HepG2 (cell line): ENCODE measurements around the gene FAM167B. TPM values are rescaled to one million over a fixed set of nuclear protein-coding genes. Genes with fewer than 3 reads are reported as not detected.

Source experiments
- ATAC-seq: fragments of 200-7000 bp; cut with Tn5 transposase; 3 replicates; pipeline ENCODE4 v1.9.1; 2020; ENCODE audit warnings: mild to moderate bottlenecking, moderate library complexity
- BruUV-seq: library from RNA; stranded (reverse); fragments of 400-500 nt; replicated peaks from 2 replicates; lab custom pipeline; 2021; lab: Mats Ljungman, UMichigan
- CTCF ChIA-PET: fragments of 300-600 bp; formaldehyde crosslinking; extraction: SDS; loops from one replicate; lab custom pipeline; 2021; ENCODE audit warnings: low total read pairs, inconsistent platforms, low intra/inter-chr PET ratio; lab: Yijun Ruan, JAX
- POLR2A ChIA-PET: fragments of 350-600 bp; sonication (Branson Sonifier 250); formaldehyde crosslinking; loops from one replicate; lab custom pipeline; 2020; ENCODE audit warnings: antibody characterized with exemption, inconsistent platforms; lab: Yijun Ruan, JAX
- DNase-seq: peaks from one replicate; pipeline ENCODE4 v3.0.0-alpha.2; 2015; ENCODE audit warnings: low spot score
- FAIRE-seq: peaks from 3 replicates; lab custom pipeline; 2011; peaks lifted over from hg19 to GRCh38; lab: Jason Lieb, UNC
- H2AFZ ChIP-seq: one replicate; pipeline ENCODE4 v1.6.1; 2011; ENCODE audit warnings: low read length, inconsistent platforms
- H3K27ac ChIP-seq: fragments of 300-600 bp; 3 replicates; pipeline ENCODE4 v1.8.0; 2011; ENCODE audit warnings: mixed run types, mild to moderate bottlenecking, mixed read lengths, low read length, inconsistent platforms; ENCODE audit not compliant: insufficient read depth; ENCODE audit errors: extremely low read length
- H3K27me3 ChIP-seq, 2 experiments: fragments of 200-600 bp in 1 of 2; 2 replicates in 1 of 2; 3 replicates in 1 of 2; pipeline versions ENCODE4 v1.6.0 to v1.8.0; 2011; ENCODE audit warnings: low read length in 2 of 2, mild to moderate bottlenecking in 2 of 2, moderate library complexity in 2 of 2, inconsistent platforms in 1 of 2; ENCODE audit not compliant: insufficient read depth in 2 of 2, control insufficient read depth in 1 of 2
- H3K36me3 ChIP-seq, 2 experiments: fragments of 200-600 bp in 1 of 2; replicated peaks in 1 of 2; 2 replicates in 1 of 2; 3 replicates in 1 of 2; pipeline versions ENCODE4 v1.5.1 to v1.8.0; 2011; ENCODE audit warnings: low read length in 2 of 2, inconsistent platforms in 1 of 2; ENCODE audit not compliant: insufficient read depth in 2 of 2, control insufficient read depth in 1 of 2
- H3K4me1 ChIP-seq: 2 replicates; pipeline ENCODE4 v1.5.1; 2012; ENCODE audit warnings: low read length, inconsistent platforms; ENCODE audit not compliant: insufficient read depth
- H3K4me2 ChIP-seq: 2 replicates; pipeline ENCODE4 v1.6.0; 2011; ENCODE audit warnings: low read depth, low read length, inconsistent platforms
- H3K4me3 ChIP-seq, 3 experiments: fragments of 200-600 bp in 1 of 3; sonication (generic), shearing (Covaris generic) in 1 of 3; replicated peaks in 1 of 3; 2 replicates each; pipeline ENCODE4 v1.5.1; 2011 to 2016; ENCODE audit warnings: low read length in 3 of 3, inconsistent platforms in 2 of 3, low read depth in 2 of 3, mild to moderate bottlenecking in 2 of 3, control low read depth in 1 of 3, mixed read lengths in 1 of 3; ENCODE audit not compliant: insufficient read depth in 1 of 3
- H3K79me2 ChIP-seq: one replicate; pipeline ENCODE4 v1.6.1; 2011; ENCODE audit warnings: low read length, inconsistent platforms; ENCODE audit not compliant: insufficient read depth
- H3K9ac ChIP-seq: 2 replicates; pipeline ENCODE4 v1.6.0; 2011; ENCODE audit warnings: mild to moderate bottlenecking, low read depth, low read length, inconsistent platforms; ENCODE audit not compliant: insufficient read depth
- H3K9me3 ChIP-seq: 2 replicates; pipeline ENCODE4 v1.5.1; 2012; ENCODE audit warnings: mild to moderate bottlenecking, low read length
- H4K20me1 ChIP-seq: 2 replicates; pipeline ENCODE4 v1.6.0; 2011; ENCODE audit warnings: inconsistent platforms, mild to moderate bottlenecking, low read length, moderate library complexity; ENCODE audit not compliant: insufficient read depth
- EP300 ChIP-seq, 3 experiments: sonication (generic) in 1 of 3; formaldehyde crosslinking in 1 of 3; IDR thresholded peaks; 2 replicates each; pipeline versions ENCODE4 v1.5.1 to v1.6.1; 2011 to 2020; ENCODE audit warnings: low read depth in 2 of 3, low read length in 2 of 3, borderline replicate concordance in 1 of 3, improper control_type of control experiment in 1 of 3, mild to moderate bottlenecking in 1 of 3, missing genetic modification reagents in 1 of 3, moderate library complexity in 1 of 3
- FOXK2 ChIP-seq: fragments of 450-650 bp; IDR thresholded peaks from 2 replicates; pipeline ENCODE4 v1.6.1; 2016
- GMEB1 ChIP-seq: sonication (generic); formaldehyde crosslinking; IDR thresholded peaks from 2 replicates; pipeline ENCODE4 v1.5.1; 2020; ENCODE audit warnings: missing genetic modification reagents, mild to moderate bottlenecking, borderline replicate concordance
- HMG20B ChIP-seq: conservative IDR thresholded peaks from 2 replicates; pipeline ENCODE4 v1.6.1; 2016; ENCODE audit warnings: missing genetic modification reagents, missing compliant biosample characterization
- HNRNPUL1 ChIP-seq: fragments of 200-400 bp; formaldehyde crosslinking; IDR thresholded peaks from 2 replicates; pipeline ENCODE4 v1.6.1; 2017; ENCODE audit warnings: low read depth, mild to moderate bottlenecking, low read length, moderate library complexity
- ISL2 ChIP-seq: sonication (generic); formaldehyde crosslinking; IDR thresholded peaks from 2 replicates; pipeline ENCODE4 v1.5.0; 2020; ENCODE audit warnings: missing genetic modification reagents
- KDM1A ChIP-seq: IDR thresholded peaks from 2 replicates; pipeline ENCODE4 v1.6.1; 2016; ENCODE audit warnings: missing compliant biosample characterization
- KLF15 ChIP-seq: sonication (generic); formaldehyde crosslinking; IDR thresholded peaks from 2 replicates; pipeline ENCODE4 v1.8.1; 2023; ENCODE audit warnings: borderline replicate concordance, mild to moderate bottlenecking, inconsistent platforms, missing genetic modification reagents, mixed read lengths
- KLF6 ChIP-seq: IDR thresholded peaks from 2 replicates; pipeline ENCODE4 v1.8.0; 2016; ENCODE audit warnings: missing biosample characterization, missing genetic modification reagents
- MBNL3 ChIP-seq: fragments of 250-450 bp; sonication (Bioruptor Pico); conservative IDR thresholded peaks from 2 replicates; pipeline ENCODE4 v1.8.0; 2022; ENCODE audit warnings: mild to moderate bottlenecking, inconsistent platforms
- PCBP2 ChIP-seq: fragments of 200-400 bp; formaldehyde crosslinking; optimal IDR thresholded peaks from 2 replicates; pipeline ENCODE3; 2018; ENCODE audit warnings: low read length, low read depth; ENCODE audit not compliant: poor library complexity, severe bottlenecking
- SIX4 ChIP-seq: sonication (generic); formaldehyde crosslinking; IDR thresholded peaks from 2 replicates; pipeline ENCODE4 v1.4.0; 2020; ENCODE audit warnings: missing genetic modification reagents
- STAG1 ChIP-seq: sonication (generic); formaldehyde crosslinking; IDR thresholded peaks from 2 replicates; pipeline ENCODE4 v1.4.0; 2020; ENCODE audit warnings: missing genetic modification reagents
- SUZ12 ChIP-seq: fragments of 150-350 bp; IDR thresholded peaks from 2 replicates; pipeline ENCODE4 v1.6.1; 2014; ENCODE audit warnings: low read depth, low read length
- ZBTB43 ChIP-seq: sonication (generic); formaldehyde crosslinking; conservative IDR thresholded peaks from 2 replicates; pipeline ENCODE4 v1.4.0; 2020; ENCODE audit warnings: missing genetic modification reagents
- ZNF160 ChIP-seq: sonication (generic); formaldehyde crosslinking; IDR thresholded peaks from 2 replicates; pipeline ENCODE4 v1.8.0; 2022; ENCODE audit warnings: mild to moderate bottlenecking, inconsistent platforms, missing genetic modification reagents
- ZNF362 ChIP-seq: sonication (generic); formaldehyde crosslinking; IDR thresholded peaks from 2 replicates; pipeline ENCODE4 v1.4.0; 2020; ENCODE audit warnings: missing genetic modification reagents, mild to moderate bottlenecking, borderline replicate concordance
- ZNF431 ChIP-seq: sonication (generic); formaldehyde crosslinking; IDR thresholded peaks from 2 replicates; pipeline ENCODE4 v1.9.0; 2022; ENCODE audit warnings: missing genetic modification reagents, low read depth, mild to moderate bottlenecking, borderline replicate concordance
- ZNF460 ChIP-seq: sonication (generic); formaldehyde crosslinking; IDR thresholded peaks from 2 replicates; pipeline ENCODE4 v1.5.1; 2020; ENCODE audit warnings: missing genetic modification reagents, mild to moderate bottlenecking, borderline replicate concordance
- ZNF567 ChIP-seq: sonication (generic); formaldehyde crosslinking; IDR thresholded peaks from 2 replicates; pipeline ENCODE4 v1.8.1; 2023; ENCODE audit warnings: mild to moderate bottlenecking, missing genetic modification reagents, borderline replicate concordance
- ZNF672 ChIP-seq: sonication (generic); formaldehyde crosslinking; IDR thresholded peaks from 2 replicates; pipeline ENCODE4 v1.8.1; 2022; ENCODE audit warnings: missing genetic modification reagents
- WGBS: methylation state at CpG from one replicate; pipeline ENCODE4 v1.1.6; 2017; ENCODE audit warnings: low lambda C conversion rate; 5-methylcytosine and 5-hydroxymethylcytosine counted together
- in situ Hi-C: cut with HindIII; loops from 2 replicates; pipeline ENCODE4 v1.10.0; 2017; ENCODE audit warnings: low pct_unique_long_range_greater_than_20kb; ENCODE audit not compliant: extremely low pct_ligation_motif_present
- intact Hi-C: fragments of 100-400 bp; cut with micrococcal nuclease; formaldehyde crosslinking; loops from one replicate; pipeline ENCODE4 v1.10.0; 2022; ENCODE audit not compliant: unreplicated experiment
- polyA plus RNA-seq, 8 experiments: library from polyadenylated mRNA; depleted of rRNA in 3 of 8; stranded (reverse) in 7 of 8; unstranded in 1 of 8; fragments of >200 nt; fragmentation: Illumina TruSeq in 4 of 8; extraction: Trizol in 4 of 8; gene quantifications; 2 replicates each; pipeline versions ENCODE4 v1.2.1 to v1.2.3, GENCODE V29; 2011 to 2016; ENCODE audit warnings: low read depth in 4 of 8, missing spikeins in 1 of 8, mixed read lengths in 1 of 8; ENCODE audit not compliant: insufficient read depth in 1 of 8
- total RNA-seq, 5 experiments: library from RNA; depleted of rRNA; stranded (reverse); fragments of >200 nt; fragmentation: Illumina TruSeq; extraction: Trizol; gene quantifications; 2 replicates each; pipeline ENCODE4 v1.2.3, GENCODE V29; 2016; ENCODE audit warnings: low read depth in 1 of 5

The FAM167B gene
- total and polyA plus RNA-seq, 2 of the 13 experiments (the other 11 are each of a cell fraction or from before 2014, with no cell fraction given), result 0.15 to 0.70 TPM

GRCh38 chr1:32242341-32242851 is 4.6 kb upstream of the FAM167B start:
- no peaks in the 10 kb centered on the region for H3K36me3 ChIP-seq
- ATAC-seq (peak; percentile 51), FAIRE-seq (peak; percentile 12), DNase-seq (no peak)
- H3K79me2 ChIP-seq, result no peaks in the 10 kb centered on the region
- H3K9me3 ChIP-seq, result no peaks in the 10 kb centered on the region
- H3K4me2 ChIP-seq, result peak overlapping the region; percentile 74
- WGBS, result 92% methylated on average over 2 of the region's 7 CpGs
- in situ Hi-C loops (no loop called here), intact Hi-C loops (no loop called here)
- peak overlapping the region in 1 of 3 experiments; percentile 30; a peak in 1 of 6 replicates for H3K4me3 ChIP-seq
- H3K27ac ChIP-seq, result no peak overlapping the region
- BruUV-seq, result no TSS peak
- H3K27me3 ChIP-seq, result no peaks in the 10 kb centered on the region
- no peaks in the 10 kb centered on the region for H4K20me1 ChIP-seq
- peak overlapping the region; percentile 46 for H2AFZ ChIP-seq
- H3K9ac ChIP-seq, result no peak overlapping the region
- POLR2A ChIA-PET, result interaction anchor here (0.8 to 2.5 kb wide), 11 partner anchors 9 to 109 kb away, joined by 3 to 14 read pairs (median 8); partner anchors contain the start of genes LCK, MARCKSL1 and TXLNA
- peaks cover 53% of the 10 kb centered on the region for H3K4me1 ChIP-seq
- CTCF ChIA-PET, result no interaction called here
- TF ChIP-seq ZNF160 (CRISPR knock-in tag) (no peak), ISL2 (CRISPR knock-in tag) (no peak), ZNF431 (CRISPR knock-in tag) (no peak), ZNF567 (no peak), ZNF362 (no peak), PCBP2 (no peak), KLF6 (no peak), ZNF460 (CRISPR knock-in tag) (no peak; the same call in none of the 2 replicates), EP300 (IDR thresholded peaks at IDR 0.05; ENCODE audit: low read depth in 2 of 2, low read length in 2 of 2) (no peak), EP300 (CRISPR knock-in tag; IDR thresholded peaks at IDR 0.05; ENCODE audit: borderline replicate concordance) (no peak), FOXK2 (no peak), KLF15 (CRISPR knock-in tag) (no peak), ZBTB43 (CRISPR knock-in tag) (no peak), HNRNPUL1 (no peak), ZNF672 (CRISPR knock-in tag) (no peak), SIX4 (CRISPR knock-in tag) (no peak), MBNL3 (no peak), GMEB1 (CRISPR knock-in tag) (peak; percentile 29; the same call in 1 of the 2 replicates), STAG1 (CRISPR knock-in tag) (peak; percentile 31; the same call in 1 of the 2 replicates), SUZ12 (no peak), HMG20B (no peak), KDM1A (CRISPR knock-in tag) (no peak)
